ENCODE results near the gene BLCAP. TPM values are rescaled to one million over a fixed set of nuclear protein-coding genes. Genes with fewer than 3 reads are reported as not detected.

The BLCAP gene
- total RNA-seq, 1 donor from 2014 or later, result 44.2 TPM

DNA sequence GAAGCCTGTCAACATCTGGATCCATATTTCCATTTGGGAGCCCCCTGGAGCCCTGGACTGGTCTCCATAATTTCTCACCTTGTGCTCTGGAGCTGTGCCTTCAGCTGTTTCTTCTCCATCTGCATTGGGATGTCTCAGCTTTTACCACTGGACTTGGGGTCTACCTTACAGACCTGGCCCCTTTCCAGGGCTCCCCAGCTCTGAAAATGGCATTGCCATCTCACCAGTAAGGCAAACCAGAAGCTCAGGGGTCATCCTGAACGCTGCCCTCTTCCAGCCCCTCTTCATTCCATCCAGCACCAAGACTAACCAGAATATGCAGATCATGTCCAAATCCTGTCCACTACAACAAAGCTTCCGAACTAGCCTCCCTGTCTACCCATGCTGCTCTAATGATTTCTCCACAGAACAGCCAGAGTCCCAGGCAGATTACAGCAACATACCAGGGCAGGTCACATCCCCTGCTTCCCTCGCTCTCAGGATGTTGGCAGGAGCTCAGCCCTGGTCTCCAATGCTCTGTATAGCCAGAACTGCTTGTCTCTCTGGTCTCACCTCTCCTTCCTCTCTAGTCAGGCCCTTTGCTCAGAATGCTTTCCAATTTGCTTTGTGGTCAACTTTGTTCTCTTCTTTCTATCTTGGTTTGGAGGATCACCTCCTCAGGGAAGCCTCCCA lies 24.3 kb downstream of the BLCAP start:
- no peak overlapping the region for H3K4me3 Mint-ChIP-seq
- no peaks in the 10 kb centered on the region for H3K4me1 Mint-ChIP-seq
- H3K27me3 Mint-ChIP-seq (ENCODE audit: low read depth), result no peaks in the 10 kb centered on the region
- no peak for DNase-seq (ENCODE audit: low read depth, low spot score)
- no peaks in the 10 kb centered on the region for H3K36me3 Mint-ChIP-seq (ENCODE audit: low read depth)
- TF ChIP-seq, protein P1, sequence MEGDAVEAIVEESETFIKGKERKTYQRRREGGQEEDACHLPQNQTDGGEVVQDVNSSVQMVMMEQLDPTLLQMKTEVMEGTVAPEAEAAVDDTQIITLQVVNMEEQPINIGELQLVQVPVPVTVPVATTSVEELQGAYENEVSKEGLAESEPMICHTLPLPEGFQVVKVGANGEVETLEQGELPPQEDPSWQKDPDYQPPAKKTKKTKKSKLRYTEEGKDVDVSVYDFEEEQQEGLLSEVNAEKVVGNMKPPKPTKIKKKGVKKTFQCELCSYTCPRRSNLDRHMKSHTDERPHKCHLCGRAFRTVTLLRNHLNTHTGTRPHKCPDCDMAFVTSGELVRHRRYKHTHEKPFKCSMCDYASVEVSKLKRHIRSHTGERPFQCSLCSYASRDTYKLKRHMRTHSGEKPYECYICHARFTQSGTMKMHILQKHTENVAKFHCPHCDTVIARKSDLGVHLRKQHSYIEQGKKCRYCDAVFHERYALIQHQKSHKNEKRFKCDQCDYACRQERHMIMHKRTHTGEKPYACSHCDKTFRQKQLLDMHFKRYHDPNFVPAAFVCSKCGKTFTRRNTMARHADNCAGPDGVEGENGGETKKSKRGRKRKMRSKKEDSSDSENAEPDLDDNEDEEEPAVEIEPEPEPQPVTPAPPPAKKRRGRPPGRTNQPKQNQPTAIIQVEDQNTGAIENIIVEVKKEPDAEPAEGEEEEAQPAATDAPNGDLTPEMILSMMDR (conservative IDR thresholded peaks at IDR 0.05), result no peak
- H3K27ac Mint-ChIP-seq (ENCODE audit: unreplicated experiment), result no peak overlapping the region
- H3K9me3 Mint-ChIP-seq, result no peaks in the 10 kb centered on the region

DNA sequence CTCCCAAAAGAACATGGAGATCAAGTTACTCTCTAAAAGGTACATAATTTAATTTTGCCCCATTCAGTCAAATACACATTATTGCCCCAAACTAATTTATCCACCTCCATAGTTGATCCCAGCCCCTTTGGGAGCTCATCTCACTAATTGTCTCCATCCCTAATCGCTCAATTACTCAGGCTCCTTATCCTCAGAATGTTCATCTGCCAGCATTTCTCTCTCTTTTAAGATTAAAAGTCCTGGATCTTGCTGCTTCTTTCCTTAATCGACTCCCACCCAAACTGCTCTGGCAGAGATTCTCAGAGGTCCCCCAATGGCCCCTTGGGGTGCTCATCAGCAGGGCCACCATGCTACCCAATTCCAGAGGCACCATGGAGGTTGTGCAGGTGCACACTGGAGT lies 25.0 kb downstream of the BLCAP start:
- no peak for DNase-seq (ENCODE audit: low read depth, low spot score)
- H3K4me3 Mint-ChIP-seq, result no peak overlapping the region
- no peaks in the 10 kb centered on the region for H3K9me3 Mint-ChIP-seq
- H3K4me1 Mint-ChIP-seq, result no peaks in the 10 kb centered on the region
- TF ChIP-seq, protein P1 (conservative IDR thresholded peaks at IDR 0.05), result no peak
- no peaks in the 10 kb centered on the region for H3K36me3 Mint-ChIP-seq (ENCODE audit: low read depth)
- H3K27me3 Mint-ChIP-seq (ENCODE audit: low read depth), result no peaks in the 10 kb centered on the region
- no peak overlapping the region for H3K27ac Mint-ChIP-seq (ENCODE audit: unreplicated experiment)

DNA sequence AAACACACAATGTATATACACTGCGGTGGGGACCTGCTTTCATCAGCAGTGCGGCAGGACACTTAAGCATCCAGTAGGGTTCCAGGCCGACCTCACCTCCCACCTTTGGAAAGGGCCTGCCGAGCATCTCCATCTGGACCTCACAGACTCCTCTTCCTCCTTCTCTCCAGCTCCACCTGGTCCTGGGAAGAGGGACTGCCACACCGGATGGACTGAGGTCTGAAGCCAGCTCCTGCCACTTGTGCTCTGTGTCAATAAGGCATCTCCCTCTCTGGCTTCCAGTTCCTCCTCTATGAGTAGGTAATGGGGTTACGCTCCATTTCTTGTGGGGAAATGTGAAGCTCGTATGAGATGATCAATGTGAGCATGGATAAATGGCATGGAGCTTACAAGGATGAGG lies 25.7 kb downstream of the BLCAP start:
- H3K4me1 Mint-ChIP-seq, result no peaks in the 10 kb centered on the region
- no peaks in the 10 kb centered on the region for H3K27me3 Mint-ChIP-seq (ENCODE audit: low read depth)
- H3K9me3 Mint-ChIP-seq, result no peaks in the 10 kb centered on the region
- TF ChIP-seq, protein P1 (conservative IDR thresholded peaks at IDR 0.05), result no peak
- no peak overlapping the region for H3K4me3 Mint-ChIP-seq
- H3K27ac Mint-ChIP-seq (ENCODE audit: unreplicated experiment), result no peak overlapping the region
- H3K36me3 Mint-ChIP-seq (ENCODE audit: low read depth), result no peaks in the 10 kb centered on the region
- no peak for DNase-seq (ENCODE audit: low read depth, low spot score)

DNA sequence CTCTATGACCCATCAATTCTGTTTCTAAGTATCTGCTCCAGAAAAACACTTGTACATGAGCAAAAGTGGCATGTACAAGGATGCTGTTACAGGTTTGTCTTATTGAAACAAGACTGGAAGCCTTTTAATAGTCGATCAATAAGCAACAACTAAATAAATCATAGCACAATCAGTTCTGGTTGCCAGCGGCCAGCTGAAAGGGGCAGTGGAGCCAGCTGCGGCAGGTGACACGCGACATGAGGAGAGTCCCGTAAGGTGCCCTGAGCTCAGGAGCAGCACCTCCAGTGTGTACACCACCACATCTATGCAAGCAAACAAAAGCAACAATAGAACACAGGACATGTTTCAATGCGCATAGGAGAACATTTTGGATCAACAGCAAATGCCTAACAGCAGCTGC lies 27.4 kb downstream of the BLCAP start:
- Mint-ChIP-seq H3K4me1 (no peaks in the 10 kb centered on the region), H3K27me3 (ENCODE audit: low read depth) (no peaks in the 10 kb centered on the region), H3K36me3 (ENCODE audit: low read depth) (no peaks in the 10 kb centered on the region), H3K27ac (ENCODE audit: unreplicated experiment) (no peak overlapping the region), H3K9me3 (no peaks in the 10 kb centered on the region), H3K4me3 (no peak overlapping the region)
- no peak for DNase-seq (ENCODE audit: low read depth, low spot score)
- TF ChIP-seq, protein P1 (conservative IDR thresholded peaks at IDR 0.05), result no peak

DNA sequence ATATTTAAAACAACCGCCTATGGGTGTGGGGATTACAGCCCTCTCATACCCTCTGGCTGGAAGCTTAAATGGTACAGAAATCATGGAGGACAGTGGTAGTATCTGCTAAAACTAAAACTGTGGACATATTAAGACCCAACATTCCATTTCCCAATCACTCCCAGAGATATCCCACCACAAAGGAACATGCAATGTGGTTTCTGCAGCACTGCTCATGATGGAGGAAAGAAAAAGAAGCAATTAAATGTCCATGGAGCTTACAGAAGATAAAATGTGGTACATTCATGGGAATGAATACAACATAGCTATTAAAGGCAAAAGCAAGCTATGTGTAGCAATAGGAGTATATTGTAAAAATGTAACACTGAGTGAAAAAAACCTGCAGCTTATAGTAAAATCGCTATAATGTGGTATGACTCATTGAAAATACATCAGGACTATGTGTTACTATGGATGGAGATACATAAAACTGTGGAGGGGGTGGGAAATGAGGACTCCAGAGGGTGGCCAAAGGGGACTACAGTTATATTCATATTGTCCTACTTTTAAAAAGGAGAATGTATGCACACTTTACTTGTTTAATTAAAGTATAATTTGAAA lies 29.5 kb downstream of the BLCAP start:
- H3K36me3 Mint-ChIP-seq (ENCODE audit: low read depth), result no peaks in the 10 kb centered on the region
- DNase-seq (ENCODE audit: low read depth, low spot score), result no peak
- no peak overlapping the region for H3K27ac Mint-ChIP-seq (ENCODE audit: unreplicated experiment)
- TF ChIP-seq, protein P1 (conservative IDR thresholded peaks at IDR 0.05), result no peak
- no peaks in the 10 kb centered on the region for H3K9me3 Mint-ChIP-seq
- no peaks in the 10 kb centered on the region for H3K27me3 Mint-ChIP-seq (ENCODE audit: low read depth)
- no peaks in the 10 kb centered on the region for H3K4me1 Mint-ChIP-seq
- no peak overlapping the region for H3K4me3 Mint-ChIP-seq
